Effector memory CD4-positive, alpha-beta T cell (primary cell): Measurements from ENCODE around the gene ALOX15B.

ENCODE experiments used
- DNase-seq, 3 donors: peaks; one replicate each; pipeline ENCODE4 v3.0.0-alpha.2; 2020
- H3K27ac ChIP-seq: 2 replicates; pipeline ENCODE4 v1.7.0; 2013; ENCODE audit warnings: mild to moderate bottlenecking, low read length, moderate library complexity; ENCODE audit not compliant: insufficient read depth, poor library complexity, severe bottlenecking
- H3K27me3 ChIP-seq: replicated peaks from 2 replicates; pipeline ENCODE4 v1.7.0; 2013; ENCODE audit warnings: mild to moderate bottlenecking, low read length; ENCODE audit not compliant: insufficient read depth, control insufficient read depth, poor library complexity, severe bottlenecking
- H3K36me3 ChIP-seq: 2 replicates; pipeline ENCODE4 v1.7.0; 2013; ENCODE audit warnings: mild to moderate bottlenecking, low read length, moderate library complexity; ENCODE audit not compliant: control insufficient read depth, insufficient read depth
- H3K4me1 ChIP-seq: 2 replicates; pipeline ENCODE4 v1.7.0; 2013; ENCODE audit warnings: low read length, mild to moderate bottlenecking; ENCODE audit not compliant: control insufficient read depth, insufficient read depth, poor library complexity, severe bottlenecking
- H3K4me3 ChIP-seq: 2 replicates; pipeline ENCODE4 v1.7.0; 2013; ENCODE audit warnings: low read length, low read depth, mild to moderate bottlenecking; ENCODE audit not compliant: insufficient read depth, poor library complexity, severe bottlenecking
- H3K9me3 ChIP-seq: 2 replicates; pipeline ENCODE4 v1.7.0; 2013; ENCODE audit warnings: mild to moderate bottlenecking, low read length, moderate library complexity; ENCODE audit not compliant: control insufficient read depth

Gene ALOX15B

GRCh38 chr17:8003594-8004181 is 35.2 kb upstream of the ALOX15B start:
- no peak overlapping the region for H3K4me3 ChIP-seq
- H3K9me3 ChIP-seq = no peaks in the 10 kb centered on the region
- DNase-seq = no peak
- peaks cover 22% of the 10 kb centered on the region for H3K27me3 ChIP-seq
- peaks cover 12% of the 10 kb centered on the region for H3K4me1 ChIP-seq
- no peaks in the 10 kb centered on the region for H3K36me3 ChIP-seq
- H3K27ac ChIP-seq = no peak overlapping the region

- no peaks in the 10 kb centered on the region for H3K36me3 ChIP-seq
- H3K9me3 ChIP-seq = no peaks in the 10 kb centered on the region
- H3K27me3 ChIP-seq = peaks cover 22% of the 10 kb centered on the region
- no peak for DNase-seq
- no peak overlapping the region for H3K4me3 ChIP-seq
- H3K4me1 ChIP-seq = peaks cover 12% of the 10 kb centered on the region
- H3K27ac ChIP-seq = no peak overlapping the region
Observed at GRCh38 chr17:8004899-8005298, 34.0 kb upstream of the ALOX15B start.

GRCh38 chr17:8005357-8005756 is 33.5 kb upstream of the ALOX15B start:
- peaks cover 12% of the 10 kb centered on the region for H3K4me1 ChIP-seq
- no peaks in the 10 kb centered on the region for H3K9me3 ChIP-seq
- peaks cover 21% of the 10 kb centered on the region for H3K27me3 ChIP-seq
- H3K4me3 ChIP-seq = no peak overlapping the region
- no peaks in the 10 kb centered on the region for H3K36me3 ChIP-seq
- no peak overlapping the region for H3K27ac ChIP-seq
- DNase-seq = no peak

- no peak overlapping the region for H3K27ac ChIP-seq
- H3K4me1 ChIP-seq = peaks cover 12% of the 10 kb centered on the region
- no peak overlapping the region for H3K4me3 ChIP-seq
- no peaks in the 10 kb centered on the region for H3K36me3 ChIP-seq
- H3K27me3 ChIP-seq = peaks cover 19% of the 10 kb centered on the region
- no peaks in the 10 kb centered on the region for H3K9me3 ChIP-seq
- no peak for DNase-seq
Observed at GRCh38 chr17:8005967-8006730, 32.7 kb upstream of the ALOX15B start.

- DNase-seq = no peak
Observed at GRCh38 chr17:8006836-8007680, 31.8 kb upstream of the ALOX15B start.

GRCh38 chr17:8007836-8008235 is 31.0 kb upstream of the ALOX15B start:
- Histone ChIP-seq H3K4me1 (peaks cover 1% of the 10 kb centered on the region), H3K27me3 (peaks cover 9% of the 10 kb centered on the region), H3K27ac (no peak overlapping the region), H3K4me3 (no peak overlapping the region), H3K9me3 (no peaks in the 10 kb centered on the region), H3K36me3 (no peaks in the 10 kb centered on the region)
- no peak for DNase-seq

More at GRCh38 chr17:8006836-8007680, 31.8 kb upstream of the ALOX15B start:
- Histone ChIP-seq H3K9me3 (no peaks in the 10 kb centered on the region), H3K27me3 (peaks cover 17% of the 10 kb centered on the region), H3K4me1 (peaks cover 9% of the 10 kb centered on the region), H3K36me3 (no peaks in the 10 kb centered on the region), H3K4me3 (no peak overlapping the region), H3K27ac (no peak overlapping the region)

DNA sequence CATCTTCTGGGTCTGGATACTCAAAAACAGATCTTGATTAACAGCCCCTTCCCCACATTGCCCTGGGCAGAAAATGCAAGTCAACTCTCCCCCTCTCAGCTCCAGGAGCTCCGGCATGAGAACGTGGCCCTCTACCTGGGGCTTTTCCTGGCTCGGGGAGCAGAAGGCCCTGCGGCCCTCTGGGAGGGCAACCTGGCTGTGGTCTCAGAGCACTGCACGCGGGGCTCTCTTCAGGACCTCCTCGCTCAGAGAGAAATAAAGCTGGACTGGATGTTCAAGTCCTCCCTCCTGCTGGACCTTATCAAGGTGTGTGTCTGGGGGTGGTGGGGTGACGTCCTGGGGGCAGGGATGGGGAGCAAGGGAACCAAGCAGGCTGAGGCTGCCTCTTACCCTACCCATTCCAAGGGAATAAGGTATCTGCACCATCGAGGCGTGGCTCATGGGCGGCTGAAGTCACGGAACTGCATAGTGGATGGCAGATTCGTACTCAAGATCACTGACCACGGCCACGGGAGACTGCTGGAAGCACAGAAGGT is 26.7 kb upstream of the ALOX15B start:
- Histone ChIP-seq H3K4me3 (no peak overlapping the region), H3K27me3 (no peaks in the 10 kb centered on the region), H3K27ac (no peak overlapping the region), H3K36me3 (no peaks in the 10 kb centered on the region), H3K4me1 (peaks cover 12% of the 10 kb centered on the region), H3K9me3 (no peaks in the 10 kb centered on the region)
- no peak for DNase-seq

- no peaks in the 10 kb centered on the region for H3K27me3 ChIP-seq
- no peaks in the 10 kb centered on the region for H3K36me3 ChIP-seq
- H3K4me1 ChIP-seq = peaks cover 12% of the 10 kb centered on the region
- DNase-seq = no peak
- no peaks in the 10 kb centered on the region for H3K9me3 ChIP-seq
- no peak overlapping the region for H3K27ac ChIP-seq
- H3K4me3 ChIP-seq = no peak overlapping the region
Observed at GRCh38 chr17:8012996-8013640, 25.7 kb upstream of the ALOX15B start.

- Histone ChIP-seq H3K27me3 (no peaks in the 10 kb centered on the region), H3K36me3 (no peaks in the 10 kb centered on the region), H3K4me1 (peaks cover 12% of the 10 kb centered on the region), H3K27ac (no peak overlapping the region), H3K4me3 (no peak overlapping the region), H3K9me3 (no peaks in the 10 kb centered on the region)
- DNase-seq = no peak
Observed at GRCh38 chr17:8013731-8014557, 24.9 kb upstream of the ALOX15B start.
